ENCODE data around the gene CHDH. TPM values are rescaled to one million over a fixed set of nuclear protein-coding genes. Genes with fewer than 3 reads are reported as not detected.

CHDH gene
- total RNA-seq, 1 donor from 2014 or later: 1.7 TPM

GRCh38 chr3:53787016-53787415, 59.2 kb downstream of the CHDH start:
- intact Hi-C loops (cut with DNase I): no loop called here
- H3K9me3 ChIP-seq: no peaks in the 10 kb centered on the region
- TF ChIP-seq POLR2AphosphoS5 (IDR thresholded peaks at IDR 0.05; ENCODE audit: insufficient read depth in 1 of 2, low read depth in 1 of 2): no peak
- no peak for TF ChIP-seq POLR2A (IDR thresholded peaks at IDR 0.05)
- no peak for TF ChIP-seq CTCF (IDR thresholded peaks at IDR 0.05)
- H3K36me3 ChIP-seq: no peaks in the 10 kb centered on the region
- no peak overlapping the region for H3K27ac ChIP-seq
- no peak for DNase-seq (ENCODE audit: extremely low spot score in 2 of 2)
- no peaks in the 10 kb centered on the region for H3K27me3 ChIP-seq
- H3K4me3 ChIP-seq: no peak overlapping the region
- no peaks in the 10 kb centered on the region for H3K4me1 ChIP-seq

- no peak for TF ChIP-seq POLR2AphosphoS5 (IDR thresholded peaks at IDR 0.05; ENCODE audit: insufficient read depth in 1 of 2, low read depth in 1 of 2)
- TF ChIP-seq POLR2A (IDR thresholded peaks at IDR 0.05): no peak
- no peak for TF ChIP-seq CTCF (IDR thresholded peaks at IDR 0.05)
Observed at GRCh38 chr3:53780806-53781205, 65.4 kb downstream of the CHDH start.

GRCh38 chr3:53780171-53780570, 66.0 kb downstream of the CHDH start:
- no peaks in the 10 kb centered on the region for H3K9me3 ChIP-seq
- DNase-seq (ENCODE audit: extremely low spot score in 2 of 2): no peak
- TF ChIP-seq POLR2AphosphoS5 (IDR thresholded peaks at IDR 0.05; ENCODE audit: insufficient read depth in 1 of 2, low read depth in 1 of 2) (no peak), POLR2A (IDR thresholded peaks at IDR 0.05) (no peak), CTCF (IDR thresholded peaks at IDR 0.05) (no peak)
- no peak overlapping the region for H3K27ac ChIP-seq
- intact Hi-C loops (cut with DNase I): no loop called here
- no peak overlapping the region for H3K4me3 ChIP-seq
- no peaks in the 10 kb centered on the region for H3K27me3 ChIP-seq
- peaks cover 8% of the 10 kb centered on the region for H3K4me1 ChIP-seq
- no peaks in the 10 kb centered on the region for H3K36me3 ChIP-seq

More at GRCh38 chr3:53780806-53781205, 65.4 kb downstream of the CHDH start:
- no peak overlapping the region for H3K4me3 ChIP-seq
- H3K36me3 ChIP-seq: no peaks in the 10 kb centered on the region
- H3K9me3 ChIP-seq: no peaks in the 10 kb centered on the region
- no peak overlapping the region for H3K27ac ChIP-seq
- H3K4me1 ChIP-seq: peaks cover 8% of the 10 kb centered on the region
- intact Hi-C loops (cut with DNase I): no loop called here
- DNase-seq (ENCODE audit: extremely low spot score in 2 of 2): no peak
- H3K27me3 ChIP-seq: no peaks in the 10 kb centered on the region

- Histone ChIP-seq H3K4me1 (peaks cover 19% of the 10 kb centered on the region), H3K36me3 (no peaks in the 10 kb centered on the region), H3K27me3 (no peaks in the 10 kb centered on the region), H3K9me3 (no peaks in the 10 kb centered on the region), H3K27ac (no peak overlapping the region), H3K4me3 (no peak overlapping the region)
- no peak for TF ChIP-seq POLR2A (IDR thresholded peaks at IDR 0.05)
- no peak for TF ChIP-seq POLR2AphosphoS5 (IDR thresholded peaks at IDR 0.05; ENCODE audit: insufficient read depth in 1 of 2, low read depth in 1 of 2)
- no peak for TF ChIP-seq CTCF (IDR thresholded peaks at IDR 0.05)
- DNase-seq (ENCODE audit: extremely low spot score in 2 of 2): no peak
- intact Hi-C loops (cut with DNase I): no loop called here
Observed at GRCh38 chr3:53778153-53778552, 68.1 kb downstream of the CHDH start.

- no peaks in the 10 kb centered on the region for H3K27me3 ChIP-seq
- DNase-seq (ENCODE audit: extremely low spot score in 2 of 2): no peak
- no peaks in the 10 kb centered on the region for H3K9me3 ChIP-seq
- H3K27ac ChIP-seq: no peak overlapping the region
- intact Hi-C loops (cut with DNase I): no loop called here
- no peaks in the 10 kb centered on the region for H3K36me3 ChIP-seq
- TF ChIP-seq CTCF (IDR thresholded peaks at IDR 0.05): no peak
- TF ChIP-seq POLR2A (IDR thresholded peaks at IDR 0.05): no peak
- TF ChIP-seq POLR2AphosphoS5 (IDR thresholded peaks at IDR 0.05; ENCODE audit: insufficient read depth in 1 of 2, low read depth in 1 of 2): no peak
- H3K4me1 ChIP-seq: peaks cover 25% of the 10 kb centered on the region
- H3K4me3 ChIP-seq: no peak overlapping the region
Observed at GRCh38 chr3:53777468-53777867, 68.8 kb downstream of the CHDH start.
